IMR-90 (cell line): ENCODE measurements around the gene SNIP1. TPM values are rescaled to one million over a fixed set of nuclear protein-coding genes. Genes with fewer than 3 reads are reported as not detected.

Experiments
- ATAC-seq: fragments of 200-7000 bp; cut with Tn5 transposase; 2 replicates; pipeline ENCODE4 v1.9.1; 2020; ENCODE audit warnings: low read depth, mild to moderate bottlenecking, moderate library complexity
- BruUV-seq: library from RNA; stranded (reverse); fragments of 400-500 nt; replicated peaks from 2 replicates; lab custom pipeline; 2021; lab: Mats Ljungman, UMichigan
- CTCF ChIA-PET: fragments of 300-600 bp; formaldehyde crosslinking; extraction: SDS; loops from one replicate; lab custom pipeline; 2021; ENCODE audit warnings: antibody characterized with exemption; lab: Yijun Ruan, JAX
- POLR2A ChIA-PET: fragments of 300-600 bp; sonication (Branson Sonifier 250); formaldehyde crosslinking; loops from one replicate; lab custom pipeline; 2022; ENCODE audit warnings: antibody characterized with exemption; ENCODE audit not compliant: unreplicated experiment; lab: Charles Lee
- DNase-seq: peaks from one replicate; pipeline ENCODE4 v3.0.0; 2013
- H2AFZ ChIP-seq: replicated peaks from 2 replicates; pipeline ENCODE3; 2013; ENCODE audit warnings: low read length, mild to moderate bottlenecking; ENCODE audit not compliant: poor library complexity
- H2AK5ac ChIP-seq: 2 replicates; pipeline ENCODE4 v1.6.1; 2013; ENCODE audit warnings: low read depth, low read length, inconsistent platforms
- H2AK9ac ChIP-seq: replicated peaks from 2 replicates; pipeline ENCODE3; 2013; ENCODE audit warnings: mild to moderate bottlenecking, low read depth, low read length, moderate library complexity; ENCODE audit not compliant: poor library complexity
- H2BK120ac ChIP-seq: 2 replicates; pipeline ENCODE4 v1.6.1; 2013; ENCODE audit warnings: low read depth, low read length, inconsistent platforms
- H2BK15ac ChIP-seq: 3 replicates; pipeline ENCODE4 v1.6.1; 2013; ENCODE audit warnings: low read depth, low read length, inconsistent platforms
- H2BK20ac ChIP-seq: 2 replicates; pipeline ENCODE4 v1.6.1; 2013; ENCODE audit warnings: low read depth, mild to moderate bottlenecking, inconsistent platforms, low read length, moderate library complexity
- H2BK5ac ChIP-seq: 2 replicates; pipeline ENCODE4 v1.6.1; 2013; ENCODE audit warnings: mild to moderate bottlenecking, low read depth, low read length, inconsistent platforms; ENCODE audit not compliant: poor library complexity, severe bottlenecking
- H3K14ac ChIP-seq: replicated peaks from 2 replicates; pipeline ENCODE4 v1.6.1; 2013; ENCODE audit warnings: low read depth, low read length, inconsistent platforms
- H3K18ac ChIP-seq: 2 replicates; pipeline ENCODE4 v1.6.1; 2013; ENCODE audit warnings: low read depth, low read length, control low read depth
- H3K23ac ChIP-seq: 2 replicates; pipeline ENCODE4 v1.6.1; 2013; ENCODE audit warnings: low read depth, low read length, inconsistent platforms
- H3K27ac ChIP-seq: 2 replicates; pipeline ENCODE4 v1.5.1; 2013; ENCODE audit warnings: mild to moderate bottlenecking, control low read depth, low read length; ENCODE audit not compliant: insufficient read depth
- H3K27me3 ChIP-seq: 2 replicates; pipeline ENCODE4 v1.6.1; 2013; ENCODE audit warnings: low read length; ENCODE audit not compliant: control insufficient read depth, insufficient read depth
- H3K36me3 ChIP-seq: 2 replicates; pipeline ENCODE4 v1.6.1; 2013; ENCODE audit warnings: low read length, mixed read lengths; ENCODE audit not compliant: control insufficient read depth, insufficient read depth
- H3K4ac ChIP-seq: 2 replicates; pipeline ENCODE4 v1.6.1; 2013; ENCODE audit warnings: low read depth, low read length, inconsistent platforms
- H3K4me1 ChIP-seq: 2 replicates; pipeline ENCODE4 v1.6.1; 2013; ENCODE audit warnings: low read length, mixed read lengths; ENCODE audit not compliant: control insufficient read depth, insufficient read depth
- H3K4me2 ChIP-seq: 2 replicates; pipeline ENCODE4 v1.6.1; 2013; ENCODE audit warnings: low read depth, mild to moderate bottlenecking, control low read depth, low read length, moderate library complexity
- H3K4me3 ChIP-seq: 2 replicates; pipeline ENCODE4 v1.5.1; 2013; ENCODE audit warnings: low read depth, mild to moderate bottlenecking, control low read depth, low read length, moderate library complexity; ENCODE audit not compliant: insufficient read depth
- H3K56ac ChIP-seq: 2 replicates; pipeline ENCODE4 v1.6.1; 2013; ENCODE audit warnings: low read length, inconsistent platforms; ENCODE audit not compliant: insufficient read depth; ENCODE audit errors: extremely low read depth
- H3K79me1 ChIP-seq, 2 experiments: 2 replicates each; pipeline ENCODE4 v1.6.1; 2013; ENCODE audit warnings: low read length in 2 of 2, inconsistent platforms in 1 of 2, low read depth in 1 of 2
- H3K9ac ChIP-seq: 2 replicates; pipeline ENCODE4 v1.6.1; 2013; ENCODE audit warnings: low read depth, low read length, control low read depth
- H3K9me1 ChIP-seq: 2 replicates; pipeline ENCODE4 v1.6.1; 2013; ENCODE audit warnings: low read length, inconsistent platforms; ENCODE audit not compliant: insufficient read depth
- H3K9me3 ChIP-seq: 2 replicates; pipeline ENCODE4 v1.6.1; 2013; ENCODE audit warnings: low read length; ENCODE audit not compliant: control insufficient read depth, insufficient read depth
- H4K20me1 ChIP-seq: 2 replicates; pipeline ENCODE4 v1.6.1; 2013; ENCODE audit warnings: low read length, inconsistent platforms; ENCODE audit not compliant: insufficient read depth
- H4K5ac ChIP-seq: 2 replicates; pipeline ENCODE4 v1.6.1; 2013; ENCODE audit warnings: mild to moderate bottlenecking, low read depth, low read length, control low read depth
- H4K8ac ChIP-seq, 2 experiments: 2 replicates each; pipeline ENCODE4 v1.6.1; 2013; ENCODE audit warnings: low read depth in 2 of 2, low read length in 2 of 2, control low read depth in 1 of 2, inconsistent platforms in 1 of 2
- H4K91ac ChIP-seq: 2 replicates; pipeline ENCODE4 v1.6.1; 2013; ENCODE audit warnings: low read depth, low read length, inconsistent platforms; ENCODE audit not compliant: insufficient read depth
- FOS ChIP-seq: fragments of 150-350 bp; IDR thresholded peaks from 2 replicates; pipeline ENCODE4 v1.6.1; 2016; ENCODE audit warnings: low read depth, low read length
- MXI1 ChIP-seq: IDR thresholded peaks from 2 replicates; pipeline ENCODE4 v1.6.1; 2012; ENCODE audit warnings: low read depth, mild to moderate bottlenecking, low read length, moderate library complexity, borderline replicate concordance
- NFE2L2 ChIP-seq: fragments of 150-350 bp; IDR thresholded peaks from 2 replicates; pipeline ENCODE4 v1.6.1; 2016; ENCODE audit warnings: low read depth, mild to moderate bottlenecking, low read length
- RCOR1 ChIP-seq: IDR thresholded peaks from 2 replicates; pipeline ENCODE4 v1.6.1; 2012; ENCODE audit warnings: mild to moderate bottlenecking, low read length, improper control_type of control experiment; ENCODE audit not compliant: insufficient replicate concordance
- WGBS, 2 experiments: methylation state at CpG; one replicate each; pipeline versions ENCODE4 v1.1.5 to v1.1.7; 2013; ENCODE audit warnings: missing lambda C conversion rate in 2 of 2; ENCODE audit not compliant: insufficient read length in 1 of 2; ENCODE audit errors: extremely low coverage in 2 of 2; 5-methylcytosine and 5-hydroxymethylcytosine counted together
- dilution Hi-C: fragments of 300-500 bp; cut with HindIII; formaldehyde crosslinking; loops from one replicate; pipeline ENCODE4 v1.14.3; 2018; ENCODE audit warnings: low sequenced_read_pairs; ENCODE audit not compliant: unreplicated experiment
- in situ Hi-C: fragments of 300-500 bp; cut with MboI; formaldehyde crosslinking; loops from 3 replicates; pipeline ENCODE4 v1.14.3; 2019; ENCODE audit warnings: low sequenced_read_pairs, inconsistent platforms, mixed read lengths
- intact Hi-C: fragments of 100-400 bp; cut with micrococcal nuclease; formaldehyde crosslinking; loops from 2 replicates; pipeline ENCODE4 v1.10.0; 2022
- polyA plus RNA-seq, 3 experiments: library from polyadenylated mRNA; depleted of rRNA; stranded (reverse); fragments of >200 nt; gene quantifications; 2 replicates each; pipeline ENCODE4 v1.2.3, GENCODE V29; 2012; ENCODE audit warnings: low replicate concordance in 1 of 3
- total RNA-seq: library from RNA; depleted of rRNA; stranded (reverse); fragments of >200 nt; gene quantifications from 2 replicates; pipeline ENCODE4 v1.2.3, GENCODE V29; 2012
- TF ChIP-seq, protein P1 (sequence below): conservative IDR thresholded peaks from 2 replicates; pipeline ENCODE4 v1.5.1; 2012; ENCODE audit warnings: mild to moderate bottlenecking, low read depth, low read length, improper control_type of control experiment

SNIP1 gene
- total and polyA plus RNA-seq, 2 of the 4 experiments (the other 2 are of a cell fraction) = 6.8 to 11.3 TPM

DNA sequence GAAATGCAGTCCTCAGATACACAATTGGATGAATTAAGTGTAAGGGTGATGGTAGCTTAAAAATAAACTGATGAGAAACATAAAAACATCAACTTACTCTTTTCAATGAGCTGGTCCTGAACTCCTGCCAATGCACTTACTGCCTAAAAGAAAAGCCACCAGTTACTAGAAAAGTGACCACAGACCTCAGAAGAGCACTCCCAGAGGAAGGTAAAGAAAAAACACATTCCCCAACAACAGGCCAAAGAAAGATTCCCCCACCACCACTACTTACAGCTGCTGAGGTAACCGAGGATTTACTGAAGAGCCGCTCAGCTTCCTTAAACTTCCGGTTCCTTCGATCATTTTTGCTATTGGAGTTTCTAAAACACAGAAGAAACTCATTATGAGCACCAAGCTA lies 44.9 kb downstream of the SNIP1 start:
- Histone ChIP-seq H2BK120ac (no peak overlapping the region), H3K4me3 (no peak overlapping the region), H3K4ac (no peak overlapping the region), H2AK9ac (no peak overlapping the region), H3K14ac (no peak overlapping the region), H3K9me3 (no peaks in the 10 kb centered on the region), H2BK5ac (no peak overlapping the region), H3K4me2 (no peak overlapping the region), H3K9me1 (no peaks in the 10 kb centered on the region; the same call in 1 of the 2 replicates), H3K23ac (no peak overlapping the region), H4K20me1 (peaks cover 8% of the 10 kb centered on the region; the same call in 1 of the 2 replicates), H4K5ac (no peak overlapping the region), H2BK15ac (no peak overlapping the region), H2AK5ac (no peak overlapping the region), H3K4me1 (no peaks in the 10 kb centered on the region), H4K8ac (no peak overlapping the region), H3K56ac (no peak overlapping the region), H3K27ac (no peak overlapping the region), H3K18ac (no peak overlapping the region), H3K79me1 (peaks cover 18 to 30% of the 10 kb centered on the region in 2 experiments), H3K27me3 (no peaks in the 10 kb centered on the region), H3K36me3 (peaks cover 27% of the 10 kb centered on the region), H2AFZ (no peak overlapping the region), H3K9ac (no peak overlapping the region), H2BK20ac (no peak overlapping the region), H4K91ac (no peak overlapping the region)
- ChIA-PET CTCF (interaction anchor here (0.5 to 1.6 kb wide), 4 partner anchors 9 to 59 kb away, joined by 3 to 8 read pairs (median 4); no protein-coding TSS in a partner anchor), POLR2A (no interaction called here)
- no TSS peak for BruUV-seq
- ATAC-seq (peak; percentile 71), DNase-seq (peak; percentile 51)
- dilution Hi-C loops (no loop called here), intact Hi-C loops (loop anchor here (5.0 kb wide), 1 partner anchor 78 kb away; no protein-coding TSS in a partner anchor), in situ Hi-C loops (no loop called here)
- no CpG with 5 or more reads among the region's 4 CpGs for WGBS, 2 experiments
- no peak for TF ChIP-seq MXI1
- no peak for TF ChIP-seq RCOR1
- TF ChIP-seq, protein P1, sequence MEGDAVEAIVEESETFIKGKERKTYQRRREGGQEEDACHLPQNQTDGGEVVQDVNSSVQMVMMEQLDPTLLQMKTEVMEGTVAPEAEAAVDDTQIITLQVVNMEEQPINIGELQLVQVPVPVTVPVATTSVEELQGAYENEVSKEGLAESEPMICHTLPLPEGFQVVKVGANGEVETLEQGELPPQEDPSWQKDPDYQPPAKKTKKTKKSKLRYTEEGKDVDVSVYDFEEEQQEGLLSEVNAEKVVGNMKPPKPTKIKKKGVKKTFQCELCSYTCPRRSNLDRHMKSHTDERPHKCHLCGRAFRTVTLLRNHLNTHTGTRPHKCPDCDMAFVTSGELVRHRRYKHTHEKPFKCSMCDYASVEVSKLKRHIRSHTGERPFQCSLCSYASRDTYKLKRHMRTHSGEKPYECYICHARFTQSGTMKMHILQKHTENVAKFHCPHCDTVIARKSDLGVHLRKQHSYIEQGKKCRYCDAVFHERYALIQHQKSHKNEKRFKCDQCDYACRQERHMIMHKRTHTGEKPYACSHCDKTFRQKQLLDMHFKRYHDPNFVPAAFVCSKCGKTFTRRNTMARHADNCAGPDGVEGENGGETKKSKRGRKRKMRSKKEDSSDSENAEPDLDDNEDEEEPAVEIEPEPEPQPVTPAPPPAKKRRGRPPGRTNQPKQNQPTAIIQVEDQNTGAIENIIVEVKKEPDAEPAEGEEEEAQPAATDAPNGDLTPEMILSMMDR = 0 out of 2 replicates have a peak, but pooled peaks have one; percentile 21
- no peak for TF ChIP-seq FOS
- TF ChIP-seq NFE2L2 = no peak
